Measurements from ENCODE around the gene PDE9A. TPM values are rescaled to one million over a fixed set of nuclear protein-coding genes. Genes with fewer than 3 reads are reported as not detected.

The PDE9A gene
- total and polyA plus RNA-seq, 8 donors = 1.2 to 14.4 (median 5.0) TPM

DNA sequence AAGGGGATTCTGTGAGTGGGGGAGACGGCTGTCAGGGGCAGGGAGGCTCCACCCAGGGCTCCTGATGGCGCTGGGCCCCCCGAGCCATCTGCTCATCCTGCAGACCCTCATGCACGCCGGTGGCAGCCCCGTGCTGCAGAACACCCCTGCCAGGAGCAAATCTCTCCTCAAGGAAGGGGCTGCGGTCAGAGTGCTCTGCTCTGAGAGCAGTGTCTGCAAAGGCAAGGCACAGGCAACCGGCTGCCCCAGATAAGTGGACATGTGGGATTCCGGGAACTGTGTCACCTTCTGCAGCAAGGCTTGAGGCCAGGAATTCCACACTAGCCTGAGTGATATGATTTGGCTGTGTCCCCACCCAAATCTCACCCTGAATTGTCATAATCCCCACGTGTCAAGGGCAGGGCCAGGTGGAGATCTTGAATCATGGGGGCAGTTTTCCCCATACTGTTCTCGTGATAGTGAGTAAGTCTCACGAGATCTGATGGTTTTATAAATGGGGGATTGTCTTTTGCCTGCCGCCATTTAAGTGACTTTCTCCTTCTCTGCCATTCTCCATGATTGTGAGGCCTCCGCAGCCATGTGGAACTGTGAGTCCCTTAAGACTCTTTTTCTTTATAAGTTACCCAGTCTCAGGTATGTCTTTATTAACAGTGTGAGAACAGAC, 101.0 kb downstream of the PDE9A start:
- no peak overlapping the region for H3K4me3 ChIP-seq
- TF ChIP-seq, protein P1, sequence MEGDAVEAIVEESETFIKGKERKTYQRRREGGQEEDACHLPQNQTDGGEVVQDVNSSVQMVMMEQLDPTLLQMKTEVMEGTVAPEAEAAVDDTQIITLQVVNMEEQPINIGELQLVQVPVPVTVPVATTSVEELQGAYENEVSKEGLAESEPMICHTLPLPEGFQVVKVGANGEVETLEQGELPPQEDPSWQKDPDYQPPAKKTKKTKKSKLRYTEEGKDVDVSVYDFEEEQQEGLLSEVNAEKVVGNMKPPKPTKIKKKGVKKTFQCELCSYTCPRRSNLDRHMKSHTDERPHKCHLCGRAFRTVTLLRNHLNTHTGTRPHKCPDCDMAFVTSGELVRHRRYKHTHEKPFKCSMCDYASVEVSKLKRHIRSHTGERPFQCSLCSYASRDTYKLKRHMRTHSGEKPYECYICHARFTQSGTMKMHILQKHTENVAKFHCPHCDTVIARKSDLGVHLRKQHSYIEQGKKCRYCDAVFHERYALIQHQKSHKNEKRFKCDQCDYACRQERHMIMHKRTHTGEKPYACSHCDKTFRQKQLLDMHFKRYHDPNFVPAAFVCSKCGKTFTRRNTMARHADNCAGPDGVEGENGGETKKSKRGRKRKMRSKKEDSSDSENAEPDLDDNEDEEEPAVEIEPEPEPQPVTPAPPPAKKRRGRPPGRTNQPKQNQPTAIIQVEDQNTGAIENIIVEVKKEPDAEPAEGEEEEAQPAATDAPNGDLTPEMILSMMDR (IDR thresholded peaks at IDR 0.05) = no peak
- intact Hi-C loops (cut with DNase I) = no loop called here
- ATAC-seq (no peak), DNase-seq (no peak), FAIRE-seq (no peak)
- no peaks in the 10 kb centered on the region for H3K36me3 ChIP-seq
- no peaks in the 10 kb centered on the region for H3K4me1 ChIP-seq
- no peaks in the 10 kb centered on the region for H3K27me3 ChIP-seq
- no peak overlapping the region for H3K27ac ChIP-seq
- 68 to 76% methylated on average over 14 of the region's 14 CpGs for WGBS, 2 donors
- no peaks in the 10 kb centered on the region for H3K9me3 ChIP-seq

DNA sequence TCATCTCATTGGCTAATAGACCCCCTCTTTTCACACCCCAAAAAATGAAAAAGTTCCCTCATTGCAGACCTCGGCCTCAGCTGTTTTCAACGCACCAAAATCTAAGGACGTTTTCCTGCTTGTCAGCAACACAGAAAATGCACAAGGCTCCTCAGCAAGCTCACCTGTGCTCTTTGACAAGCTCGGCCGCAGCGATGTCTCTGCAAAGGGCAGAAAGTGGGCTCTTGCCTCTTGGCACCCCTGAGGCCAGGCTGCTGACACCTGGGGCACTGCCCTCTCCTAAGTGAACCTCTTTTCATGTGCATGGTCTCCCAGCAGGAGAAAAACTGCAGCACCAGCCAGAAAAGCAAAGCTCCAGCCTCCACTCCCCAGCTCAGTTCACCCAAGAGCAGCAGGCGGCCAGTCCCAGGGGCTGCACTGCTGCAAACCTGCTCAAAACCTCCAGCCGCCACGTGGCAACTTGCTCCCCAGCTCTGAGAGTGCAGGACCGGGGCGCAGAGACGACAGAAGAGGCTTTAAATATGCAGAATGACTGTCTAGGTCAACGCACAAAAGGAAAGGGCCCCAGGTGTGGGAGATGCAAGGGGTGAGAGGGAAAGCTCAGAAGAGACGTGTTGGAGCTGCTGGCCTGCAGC, 101.7 kb downstream of the PDE9A start:
- DNase-seq = no peak

DNA sequence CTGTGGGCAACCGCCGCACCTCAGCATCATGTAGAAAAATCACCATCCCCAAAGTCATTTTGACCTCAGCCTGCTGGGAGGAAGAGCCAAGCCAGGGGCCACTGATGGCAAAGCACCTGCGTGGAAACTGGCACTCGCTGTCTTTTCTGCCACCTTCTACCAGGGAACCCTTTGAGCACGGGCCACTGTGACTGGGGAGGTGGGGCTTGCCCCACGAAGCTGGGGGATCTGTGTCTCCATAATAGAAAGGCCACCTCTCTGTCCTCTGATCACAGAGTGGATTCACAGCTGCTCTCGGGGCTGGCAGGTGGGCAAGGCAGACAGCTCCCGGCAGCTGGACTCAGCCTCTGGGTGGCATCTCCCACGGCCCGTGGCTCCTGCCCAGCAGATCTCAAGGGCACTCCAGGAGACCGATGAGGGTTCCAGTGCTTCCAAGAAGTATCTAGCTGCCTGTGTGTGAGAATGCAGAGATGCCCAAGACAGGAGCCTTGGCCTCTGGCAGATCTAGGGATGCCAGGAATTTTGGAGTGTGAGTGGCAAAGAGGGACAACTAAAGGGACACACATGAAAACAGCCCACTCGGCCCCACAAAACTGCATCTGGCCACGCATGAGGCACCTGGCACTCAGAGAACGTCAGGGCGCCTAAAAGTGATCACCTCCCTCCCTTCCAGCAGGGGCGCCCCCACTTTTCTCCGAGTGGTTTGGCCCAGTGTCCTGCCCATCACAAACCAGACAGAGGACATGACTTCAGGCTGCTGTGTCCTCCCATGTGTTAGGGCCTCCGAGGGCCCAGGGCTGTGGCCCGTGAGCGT, 102.6 kb downstream of the PDE9A start:
- TF ChIP-seq, protein P1 (IDR thresholded peaks at IDR 0.05) = no peak
- H3K9me3 ChIP-seq = no peaks in the 10 kb centered on the region
- no peaks in the 10 kb centered on the region for H3K27me3 ChIP-seq
- no peak overlapping the region for H3K27ac ChIP-seq
- intact Hi-C loops (cut with DNase I) = no loop called here
- DNase-seq (peak in 1 of 6 donors; percentile 22), ATAC-seq (no peak), FAIRE-seq (no peak)
- no peaks in the 10 kb centered on the region for H3K4me1 ChIP-seq
- no peak overlapping the region for H3K4me3 ChIP-seq
- 65 to 79% methylated on average over 20 of the region's 20 CpGs for WGBS, 2 donors
- no peaks in the 10 kb centered on the region for H3K36me3 ChIP-seq

More for the DNA sequence above, 101.7 kb downstream of the PDE9A start:
- intact Hi-C loops (cut with DNase I) = no loop called here
- WGBS, 2 donors = 68 to 79% methylated on average over 14 of the region's 14 CpGs
- no peaks in the 10 kb centered on the region for H3K27me3 ChIP-seq
- no peaks in the 10 kb centered on the region for H3K4me1 ChIP-seq
- H3K9me3 ChIP-seq = no peaks in the 10 kb centered on the region
- no peak for ATAC-seq
- H3K27ac ChIP-seq = no peak overlapping the region
- no peak overlapping the region for H3K4me3 ChIP-seq
- TF ChIP-seq, protein P1 (IDR thresholded peaks at IDR 0.05) = no peak
- H3K36me3 ChIP-seq = no peaks in the 10 kb centered on the region
- FAIRE-seq = no peak

DNA sequence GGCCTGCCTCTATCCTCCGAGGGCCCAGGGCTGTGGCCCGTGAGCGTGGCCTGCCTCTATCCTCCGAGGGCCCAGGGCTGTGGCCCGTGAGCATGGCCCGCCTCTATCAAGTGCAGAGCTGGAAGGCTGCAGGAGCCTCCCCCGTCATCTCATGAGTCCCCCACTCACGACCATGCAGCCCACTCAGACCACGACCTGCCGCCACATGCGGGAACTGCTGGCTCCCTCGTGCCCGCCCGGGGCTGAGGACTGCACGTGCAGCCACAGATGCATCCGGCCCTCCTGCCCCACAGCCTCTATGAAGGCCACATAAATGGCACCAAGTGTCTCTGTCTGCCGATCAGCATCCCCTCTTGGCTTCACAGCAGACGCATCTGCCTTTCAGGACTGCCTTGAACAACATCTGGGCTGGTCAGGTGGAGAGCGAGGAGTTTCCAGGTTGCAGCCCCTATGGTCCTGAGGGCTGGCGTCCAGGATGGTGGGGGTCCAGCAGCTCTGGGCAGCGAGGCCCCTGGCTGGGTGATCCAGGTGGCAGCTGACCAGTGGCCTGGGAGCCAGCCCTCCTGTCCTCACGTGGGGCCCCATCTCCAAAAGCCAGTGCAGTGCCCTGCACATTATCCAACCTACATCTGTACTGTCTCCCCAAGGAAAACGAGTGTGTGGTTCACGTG, 103.3 kb downstream of the PDE9A start:
- FAIRE-seq (no peak), DNase-seq (no peak), ATAC-seq (no peak)
- Histone ChIP-seq H3K4me3 (no peak overlapping the region), H3K27me3 (no peaks in the 10 kb centered on the region), H3K9me3 (no peaks in the 10 kb centered on the region), H3K4me1 (no peaks in the 10 kb centered on the region), H3K27ac (no peak overlapping the region), H3K36me3 (no peaks in the 10 kb centered on the region)
- TF ChIP-seq, protein P1 (IDR thresholded peaks at IDR 0.05) = no peak
- intact Hi-C loops (cut with DNase I) = no loop called here
- WGBS, 2 donors = 71 to 82% methylated on average over 24 of the region's 24 CpGs

Data from pancreas (tissue), 10 donors.